HG03432 (cell line): Measurements from ENCODE around the gene ATG5.
"Not testable (repeated sequence)": the region's sequence is repeated elsewhere in the genome, so short reads cannot be mapped to it uniquely, and the experiment has no call there.

Experiments used
- ATAC-seq: cut with Tn5 transposase; IDR thresholded peaks from one replicate; pipeline ENCODE4 v1.9.1; 2021; ENCODE audit warnings: mild to moderate bottlenecking, moderate library complexity; ENCODE audit not compliant: unreplicated experiment

Gene ATG5

GRCh38 chr6:106259748-106260147, 65.8 kb downstream of the ATG5 start:
- not testable (repeated sequence) for ATAC-seq

GRCh38 chr6:106258726-106259125, 66.8 kb downstream of the ATG5 start:
- ATAC-seq, result no peak

GRCh38 chr6:106257195-106257594, 68.4 kb downstream of the ATG5 start:
- no peak for ATAC-seq

DNA sequence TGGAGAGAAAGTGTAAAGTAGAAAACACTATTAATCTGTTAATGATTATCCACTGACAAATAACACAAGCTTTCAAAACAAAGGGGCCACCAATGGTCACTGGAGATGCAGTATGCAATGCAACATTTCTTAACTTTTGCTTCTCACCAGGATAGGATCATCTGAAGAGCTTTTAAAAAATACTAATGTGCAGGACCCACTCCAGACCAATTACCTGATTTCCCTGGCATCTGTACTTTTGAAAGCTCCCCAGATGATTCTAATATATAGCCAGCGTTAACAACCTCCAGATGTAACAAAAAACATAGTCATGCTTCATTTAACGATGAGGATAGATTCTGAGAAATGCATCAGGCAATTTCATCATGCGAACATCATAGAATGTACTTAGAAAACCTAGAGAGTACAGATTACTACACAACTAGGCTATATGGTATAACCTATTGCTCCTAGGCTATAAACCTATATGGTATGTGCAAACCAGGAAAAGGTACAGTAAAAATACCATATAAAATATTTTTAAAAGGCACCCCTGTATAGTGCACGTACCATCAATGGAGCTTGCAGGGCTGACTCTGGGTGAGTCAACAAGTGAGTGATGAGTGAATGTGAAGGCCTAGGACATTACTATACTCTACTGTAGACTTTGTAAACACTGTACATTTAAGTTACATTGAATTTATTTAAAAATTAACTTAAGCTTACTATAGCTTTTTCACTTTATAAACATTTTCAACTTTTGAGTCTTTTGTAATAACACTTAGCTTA, 69.2 kb downstream of the ATG5 start:
- ATAC-seq, result no peak

DNA sequence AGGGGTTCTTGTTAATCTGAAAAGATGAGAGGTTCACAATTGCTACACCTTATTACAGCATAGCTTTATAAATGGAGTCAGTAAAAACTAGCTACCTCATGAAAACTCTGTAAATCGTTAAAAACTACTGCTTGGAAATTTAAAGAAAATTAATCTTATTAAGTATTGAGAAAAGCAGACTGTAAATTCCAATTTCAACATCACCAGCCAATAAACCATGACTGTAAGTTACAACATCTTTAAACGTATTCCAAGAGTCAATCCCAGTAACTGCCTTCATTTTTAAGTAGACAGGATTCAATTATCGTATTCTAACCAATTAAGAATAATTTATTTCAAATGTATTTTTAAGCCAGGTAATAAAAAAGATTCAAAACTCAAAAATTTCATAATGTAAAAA, 70.3 kb downstream of the ATG5 start:
- no peak for ATAC-seq

DNA sequence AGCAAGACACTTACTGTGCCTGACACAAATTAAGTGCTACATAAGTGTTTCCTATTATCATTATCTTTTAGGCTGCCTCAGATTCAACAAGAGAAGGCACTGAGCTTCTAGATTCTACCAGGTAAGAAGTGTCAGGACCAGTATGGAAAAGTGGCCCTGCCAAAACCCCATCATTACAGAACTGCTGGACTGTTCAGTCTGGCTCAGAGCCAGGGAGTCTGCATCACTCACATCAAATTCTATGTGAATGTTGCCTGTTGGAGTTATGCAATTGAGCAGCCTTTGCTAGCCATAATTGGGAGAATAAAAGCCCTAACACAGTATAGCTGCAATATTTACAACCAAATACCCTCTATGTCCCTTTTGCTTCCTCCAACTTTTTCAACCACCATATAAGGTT, 70.9 kb downstream of the ATG5 start:
- no peak for ATAC-seq

DNA sequence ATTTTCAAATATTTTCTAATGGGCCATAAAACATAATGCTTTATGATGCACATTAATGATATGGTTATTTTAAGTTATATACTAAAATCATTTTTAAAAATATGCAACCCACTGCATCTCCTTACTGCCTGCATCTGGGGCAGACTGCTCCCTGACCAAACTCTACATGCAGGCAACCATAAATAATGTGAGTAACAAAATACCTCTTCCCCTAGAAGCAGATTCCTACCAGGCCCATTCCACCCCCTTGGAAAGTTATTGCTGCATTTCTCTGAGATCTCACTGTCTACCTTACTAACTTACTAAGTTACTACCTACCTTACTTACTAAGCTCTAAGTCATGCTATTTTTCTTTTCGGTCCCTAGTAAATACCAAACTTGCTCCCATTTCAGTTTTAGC, 71.8 kb downstream of the ATG5 start:
- ATAC-seq, result no peak

DNA sequence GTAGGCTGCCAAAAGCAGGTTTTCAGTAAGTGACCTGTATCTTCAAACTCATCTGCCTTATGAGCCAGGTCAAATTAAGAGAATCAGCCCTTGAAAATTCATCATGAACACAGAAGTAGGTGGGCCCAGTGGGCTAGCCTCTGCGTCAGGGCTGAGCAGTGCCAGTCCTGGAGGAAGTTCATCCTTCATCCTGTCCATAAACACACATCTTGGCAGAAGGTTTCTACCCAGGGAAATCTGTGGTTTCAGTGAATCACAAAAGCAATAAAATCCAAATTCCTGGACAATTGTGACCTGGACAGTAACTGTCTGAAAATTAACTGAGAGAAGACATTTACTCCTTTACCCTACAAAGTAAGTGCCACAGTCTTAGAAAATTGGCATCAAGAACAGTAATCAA, 72.4 kb downstream of the ATG5 start:
- ATAC-seq, result no peak

DNA sequence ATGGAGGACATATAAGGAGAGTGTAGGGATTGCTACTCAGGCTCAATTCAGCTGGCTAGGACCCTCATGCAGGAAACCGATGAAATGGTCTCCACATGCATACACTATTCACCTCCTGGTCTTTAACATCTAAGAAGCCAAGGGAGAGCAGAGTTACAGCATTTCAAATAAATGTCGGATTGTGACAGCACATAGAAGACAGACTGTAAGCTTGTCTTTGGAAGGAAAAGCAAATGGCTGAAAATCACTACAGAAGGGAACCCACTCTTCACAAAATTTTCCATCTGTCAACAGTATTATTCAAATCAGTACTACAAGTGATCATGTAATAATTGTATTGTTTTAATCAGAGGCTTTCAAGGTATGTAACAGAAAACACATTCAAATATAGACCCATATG, 72.9 kb downstream of the ATG5 start:
- no peak for ATAC-seq

DNA sequence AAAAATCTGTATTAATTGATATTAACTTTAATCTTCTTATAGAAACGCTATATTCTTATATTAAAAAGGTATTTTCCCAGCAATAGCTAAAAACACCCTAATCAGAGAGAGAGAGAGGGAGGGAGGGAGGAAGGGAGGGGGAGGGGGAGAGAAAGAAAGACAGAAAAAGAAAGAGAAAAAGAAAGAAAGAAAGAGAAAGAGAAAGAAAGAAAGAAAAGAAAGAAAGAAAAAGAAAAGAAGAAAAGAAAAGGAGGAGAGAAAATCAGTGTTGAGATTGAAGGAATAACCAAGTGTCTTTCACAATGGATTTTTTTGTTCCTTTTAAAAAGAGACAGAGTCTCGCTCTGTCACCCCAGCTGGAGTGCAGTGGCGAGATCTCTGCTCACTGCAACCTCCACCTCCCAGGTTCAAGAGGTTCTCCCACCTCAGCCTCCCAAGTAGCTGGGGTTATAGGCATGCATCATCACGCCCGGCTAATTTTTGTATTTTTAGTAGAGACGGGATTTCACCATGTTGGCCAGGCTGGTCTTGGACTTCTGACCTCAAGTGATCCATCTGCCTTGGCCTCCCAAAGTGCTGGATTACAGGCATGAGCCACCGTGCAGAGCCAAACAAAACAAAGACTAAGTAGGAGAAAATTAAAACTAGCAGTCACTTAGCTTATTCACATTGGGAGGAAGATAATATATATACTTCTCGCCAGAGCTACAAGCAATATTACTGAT, 73.9 kb downstream of the ATG5 start:
- ATAC-seq, result not testable (repeated sequence)

GRCh38 chr6:106250953-106251352, 74.6 kb downstream of the ATG5 start:
- no peak for ATAC-seq

GRCh38 chr6:106249658-106250057, 75.9 kb downstream of the ATG5 start:
- ATAC-seq, result no peak

GRCh38 chr6:106247733-106248132, 77.8 kb downstream of the ATG5 start:
- peak; percentile 60 for ATAC-seq

- peak; percentile 50 for ATAC-seq
These were observed 78.3 kb downstream of the ATG5 start for GRCh38 chr6:106247293-106247692.

DNA sequence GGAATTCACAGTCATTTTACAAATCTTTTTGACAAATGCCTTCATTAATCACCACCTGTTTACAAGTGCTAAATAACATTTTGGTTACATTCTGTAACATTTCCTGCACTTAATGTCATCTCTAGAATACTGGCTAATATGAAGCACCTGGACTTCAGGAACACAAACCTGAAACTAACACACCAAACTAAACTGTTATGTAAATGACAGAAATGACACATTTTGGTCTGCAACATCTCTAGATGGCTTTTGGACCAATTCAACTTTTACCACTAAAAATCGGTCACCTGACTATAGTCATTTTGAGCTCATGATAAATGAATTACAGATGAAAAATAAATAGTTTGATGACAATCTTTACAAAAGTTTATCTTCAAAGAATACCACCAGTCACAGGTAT, 80.6 kb downstream of the ATG5 start:
- ATAC-seq, result peak; percentile 76

DNA sequence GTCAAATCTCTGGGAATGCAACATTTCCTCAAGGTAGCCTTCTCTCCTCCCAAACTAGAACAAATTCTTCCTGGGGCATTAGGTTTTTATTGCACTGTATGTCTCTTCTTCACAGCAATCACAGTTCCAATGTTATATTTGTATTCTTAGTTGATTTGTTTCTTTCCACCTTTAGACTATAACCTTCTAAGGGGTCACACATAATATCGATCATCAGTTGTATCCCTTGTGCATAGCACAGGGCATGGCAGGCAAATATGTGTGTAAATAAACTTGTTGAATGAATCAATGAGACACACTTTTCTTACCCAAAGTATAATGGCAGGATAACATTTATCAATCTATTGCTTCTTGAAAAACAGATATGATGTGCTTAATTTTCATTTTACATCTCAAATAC, 81.0 kb downstream of the ATG5 start:
- no peak for ATAC-seq

GRCh38 chr6:106243261-106243660, 82.3 kb downstream of the ATG5 start:
- no peak for ATAC-seq

DNA sequence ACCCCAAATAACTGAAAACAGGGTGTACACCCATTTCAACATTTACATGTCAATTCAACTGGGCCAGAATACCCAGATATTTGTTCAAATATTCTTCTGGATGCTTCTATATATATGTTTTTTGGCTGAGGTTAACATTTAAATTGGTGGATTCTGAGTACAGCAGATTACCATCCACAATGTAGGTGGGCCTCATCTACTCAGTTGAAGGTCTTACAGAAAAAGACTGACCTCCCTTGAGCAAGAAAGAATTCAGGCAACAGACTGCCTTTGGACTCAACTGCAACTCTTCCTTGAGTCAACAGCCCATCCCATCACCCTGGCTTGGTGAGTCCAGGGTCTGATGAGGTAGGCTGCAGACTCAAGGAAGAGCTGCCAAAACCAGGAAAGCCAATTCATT, 84.1 kb downstream of the ATG5 start:
- no peak for ATAC-seq

DNA sequence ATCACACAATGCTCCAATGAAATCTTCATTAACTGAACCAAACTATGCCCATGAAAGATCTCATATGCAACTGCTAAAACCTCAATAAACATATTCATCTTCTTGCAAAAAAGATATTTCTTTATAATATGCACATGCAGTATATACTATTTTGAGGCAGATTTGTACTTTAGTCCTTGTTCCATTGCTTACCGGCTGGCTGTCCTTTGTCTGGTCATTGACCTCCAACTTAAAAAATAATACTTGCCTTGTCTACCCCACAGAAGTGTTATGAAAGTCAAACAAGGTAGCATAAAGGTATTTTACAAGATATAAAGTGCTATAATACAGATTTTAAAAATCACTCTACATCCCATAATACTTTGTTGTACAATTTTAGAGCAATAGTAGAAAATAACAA, 88.3 kb downstream of the ATG5 start:
- no peak for ATAC-seq

- ATAC-seq, result not testable (repeated sequence)
These were observed 95.6 kb downstream of the ATG5 start for GRCh38 chr6:106229876-106230445.

DNA sequence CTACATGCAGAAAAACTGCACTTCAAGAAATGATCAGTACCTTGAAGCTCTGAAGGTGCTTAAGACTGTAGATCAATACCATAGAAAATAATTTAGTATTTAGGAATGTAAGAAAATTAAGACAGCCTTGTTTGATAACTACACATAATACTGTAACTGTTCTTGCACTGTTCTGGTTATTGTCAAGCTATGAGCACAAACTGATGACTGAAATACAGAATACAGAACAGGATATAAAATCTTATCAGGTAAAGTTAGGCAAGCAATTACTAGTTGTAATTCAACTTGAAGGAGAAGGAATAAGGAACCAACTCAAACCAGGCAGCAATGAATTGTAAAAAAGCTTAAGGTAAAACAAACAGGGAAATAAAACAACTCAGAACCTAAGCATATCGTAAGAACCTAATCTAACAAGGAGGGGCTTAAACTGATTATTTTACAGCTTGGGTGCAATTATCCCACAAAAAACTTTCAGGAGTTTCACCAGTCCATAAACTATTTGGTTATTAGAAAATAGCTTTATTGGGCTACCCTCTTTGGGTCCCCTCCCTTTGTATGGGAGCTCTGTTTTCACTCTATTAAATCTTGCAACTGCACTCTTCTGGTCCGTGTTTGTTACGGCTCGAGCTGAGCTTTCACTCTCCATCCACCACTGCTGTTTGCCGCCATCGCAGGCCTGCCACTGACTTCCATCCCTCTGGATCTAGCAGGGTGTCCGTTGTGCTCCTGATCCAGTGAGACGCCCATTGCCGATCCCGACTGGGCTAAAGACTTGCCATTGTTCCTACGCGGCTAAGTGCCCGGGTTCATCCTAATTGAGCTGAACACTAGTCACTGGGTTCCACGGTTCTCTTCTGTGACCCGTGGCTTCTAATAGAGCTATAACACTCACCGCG, 97.7 kb downstream of the ATG5 start:
- no peak for ATAC-seq
